NCI-H524 (cell line): ENCODE data around the gene SAMD11.

Experiments
- DNase-seq, 2 experiments: peaks; one replicate each; lab custom pipeline; 2025; lab: John Stamatoyannopoulos, UW

SAMD11 gene

DNA sequence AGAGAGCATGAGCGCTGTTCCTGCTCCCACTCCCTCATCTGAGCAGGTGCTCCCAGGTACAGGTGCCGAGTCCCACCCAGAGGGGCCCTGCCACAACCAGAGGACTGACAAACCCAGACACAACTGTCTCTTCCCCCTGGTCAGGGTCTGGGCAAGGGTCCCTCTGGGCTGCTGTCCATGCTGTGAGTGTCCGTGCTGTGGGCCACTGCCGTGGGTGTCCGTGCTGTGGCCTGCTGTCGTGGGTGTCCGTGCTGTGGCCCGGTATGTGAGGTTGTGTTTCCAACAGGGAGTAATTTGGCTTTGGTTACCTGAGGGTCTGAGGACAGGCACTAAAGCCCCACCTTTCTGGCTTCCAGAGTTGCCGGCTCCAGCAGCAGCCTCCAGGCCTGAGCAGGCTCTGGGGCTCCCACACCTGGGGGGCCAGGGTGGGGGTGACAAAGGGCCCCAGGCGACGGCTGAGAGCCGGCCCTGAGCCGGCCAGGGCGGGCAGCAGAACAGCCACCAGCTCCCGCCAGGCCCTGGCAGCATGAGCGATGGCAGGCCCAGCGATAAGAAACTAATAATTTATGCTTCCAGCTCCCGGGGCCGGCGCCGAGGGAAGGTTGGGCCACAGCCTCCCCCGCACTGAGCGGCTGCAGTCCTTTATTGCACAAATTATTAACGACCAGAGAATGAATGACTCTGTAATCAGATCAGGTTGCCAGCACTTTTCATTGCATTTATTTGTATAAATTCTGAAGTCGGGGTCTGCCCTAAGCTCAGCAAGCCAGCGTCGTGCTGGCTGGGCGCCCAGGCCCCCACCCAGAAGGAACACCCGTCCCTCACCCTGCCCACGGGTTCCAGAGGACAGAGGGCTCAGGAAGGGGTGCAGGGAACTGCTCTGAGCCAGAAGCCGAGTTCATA lies 7.3 kb upstream of the SAMD11 start:
- no peak for DNase-seq

DNA sequence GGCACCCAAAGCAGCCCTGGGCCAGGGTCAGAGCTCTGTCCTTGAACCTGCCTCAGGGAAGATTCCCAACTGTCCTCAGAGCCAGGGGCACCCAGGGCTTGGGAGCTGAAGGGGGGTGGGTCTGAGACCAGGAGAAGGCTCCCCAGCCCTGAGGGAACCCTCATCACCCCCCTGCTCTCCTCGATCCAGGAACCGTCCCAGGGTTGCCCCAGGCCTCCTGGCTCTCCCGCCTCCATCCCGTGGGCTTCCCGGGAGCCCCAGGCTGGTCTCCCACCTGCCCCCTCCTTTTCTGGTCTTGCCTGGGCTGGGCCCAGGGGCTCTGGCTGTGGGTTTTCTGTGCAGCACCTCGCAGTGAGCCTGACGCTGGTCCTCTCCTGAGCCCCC lies 6.7 kb upstream of the SAMD11 start:
- no peak for DNase-seq

DNA sequence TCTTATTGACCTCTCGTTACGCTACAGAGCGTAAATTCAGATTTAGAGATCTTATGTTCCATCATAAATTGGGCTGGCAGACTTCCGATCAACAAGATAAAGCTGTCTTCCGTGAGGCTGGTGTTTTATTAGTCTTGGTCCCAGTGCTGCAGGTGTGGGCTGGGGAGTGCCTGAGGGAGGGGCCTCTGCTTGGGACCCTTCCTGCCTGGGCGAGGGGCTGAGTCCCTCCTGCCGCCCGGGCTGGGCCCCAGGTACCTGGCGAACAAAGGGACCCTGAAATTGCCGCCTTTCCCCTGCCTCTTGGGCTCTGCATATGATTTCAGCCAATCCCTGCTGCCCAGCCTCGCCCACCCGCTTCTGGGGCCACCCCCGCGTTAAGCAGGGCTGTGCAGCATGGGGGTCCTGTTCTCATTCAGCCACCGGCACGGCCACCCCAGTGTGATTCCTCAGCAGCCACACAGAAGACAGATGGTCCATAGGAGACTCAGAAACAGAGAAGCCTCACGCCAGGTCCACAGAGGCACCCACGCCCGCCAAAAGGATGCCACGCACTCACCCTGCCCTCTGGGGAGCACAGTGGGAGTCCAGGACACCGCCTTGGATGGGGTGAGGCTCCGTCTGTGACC lies 6.1 kb upstream of the SAMD11 start:
- no peak for DNase-seq

DNA sequence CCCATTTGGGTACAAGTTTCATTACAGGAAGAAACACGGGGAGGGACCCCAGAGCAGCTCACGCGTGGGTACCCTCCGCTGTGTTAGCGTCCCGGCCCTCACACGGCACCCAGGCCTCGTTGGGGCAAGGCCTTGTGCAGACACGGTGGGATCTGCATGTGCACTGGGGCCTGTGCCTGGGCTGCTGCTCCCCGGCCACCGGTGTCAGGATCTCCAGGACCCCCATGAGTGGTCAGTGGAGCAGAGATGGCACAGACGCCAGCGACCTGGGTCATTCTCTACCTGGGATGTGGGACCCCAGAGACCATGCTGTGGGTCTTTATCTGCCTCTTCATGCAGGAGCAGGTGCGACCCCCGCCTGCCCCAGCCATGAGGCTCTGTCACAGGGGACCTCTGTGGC lies 5.4 kb upstream of the SAMD11 start:
- DNase-seq, result no peak

DNA sequence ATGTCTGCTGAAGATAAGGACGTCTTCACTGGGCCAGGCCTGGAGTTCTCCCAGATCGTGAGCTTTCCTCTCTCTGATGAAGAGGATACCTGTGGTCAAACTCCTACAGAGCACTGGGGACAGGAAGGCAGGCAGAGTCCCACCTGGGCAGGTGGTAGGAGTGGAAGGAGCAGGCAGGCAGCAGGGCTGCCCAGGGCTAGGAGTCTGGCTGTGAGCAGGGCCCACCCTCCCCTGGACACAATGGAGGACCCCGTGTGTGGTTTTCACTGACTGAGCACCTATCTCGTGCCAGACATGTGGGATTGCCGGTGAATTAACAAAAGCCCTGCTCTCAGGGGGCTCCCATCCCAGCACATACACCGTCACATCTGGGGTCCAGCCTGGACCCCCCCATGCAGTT lies 4.9 kb upstream of the SAMD11 start:
- no peak for DNase-seq

DNA sequence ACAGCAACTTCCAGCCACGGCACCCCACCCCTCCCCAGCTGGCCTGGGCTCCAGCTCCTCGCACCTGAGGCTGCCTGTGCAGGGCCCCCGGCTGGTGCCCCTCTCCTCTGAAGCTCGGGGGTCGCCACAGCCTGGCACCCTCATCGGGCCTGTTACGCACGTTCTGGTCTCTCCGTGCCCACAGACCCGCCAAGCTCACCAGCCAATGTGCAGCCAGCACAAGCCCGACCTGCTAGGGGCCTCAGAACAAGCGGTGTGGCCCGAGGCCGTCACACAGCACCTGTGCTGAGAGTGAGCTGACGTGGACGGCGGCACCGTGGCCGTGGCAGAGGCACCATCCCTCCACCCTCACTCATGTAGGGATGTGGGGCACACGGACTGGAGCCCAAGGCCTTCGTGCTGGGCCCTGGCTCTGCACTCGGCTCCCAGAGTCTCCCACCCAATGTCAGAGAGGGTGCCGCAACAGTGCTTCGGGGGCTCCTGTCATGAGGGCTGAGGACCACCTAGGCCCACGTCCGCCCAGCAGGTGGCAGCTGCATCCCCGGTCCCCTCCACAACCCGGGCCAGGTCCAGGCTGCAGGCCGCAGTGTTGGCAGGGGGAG lies 4.4 kb upstream of the SAMD11 start:
- no peak for DNase-seq

DNA sequence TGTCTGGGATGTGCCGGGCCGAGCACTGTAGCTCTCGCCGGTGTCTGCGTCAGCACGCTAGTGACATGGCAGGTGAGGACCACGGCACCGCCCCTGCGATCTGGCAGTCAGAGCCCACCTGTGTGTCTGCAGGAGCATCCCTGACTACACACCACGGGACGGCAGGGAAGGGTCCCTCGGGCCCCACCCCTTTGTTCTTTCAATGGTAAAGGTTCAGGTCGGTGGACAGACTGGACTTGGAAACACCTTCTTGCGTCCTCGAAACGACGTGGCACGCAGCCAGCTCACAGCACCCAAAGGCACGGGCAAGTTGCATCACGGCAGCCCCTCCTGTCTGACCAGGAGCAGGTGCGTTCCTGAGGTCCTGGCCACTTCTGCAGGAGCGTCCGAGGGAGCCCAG lies 3.7 kb upstream of the SAMD11 start:
- DNase-seq, result no peak

DNA sequence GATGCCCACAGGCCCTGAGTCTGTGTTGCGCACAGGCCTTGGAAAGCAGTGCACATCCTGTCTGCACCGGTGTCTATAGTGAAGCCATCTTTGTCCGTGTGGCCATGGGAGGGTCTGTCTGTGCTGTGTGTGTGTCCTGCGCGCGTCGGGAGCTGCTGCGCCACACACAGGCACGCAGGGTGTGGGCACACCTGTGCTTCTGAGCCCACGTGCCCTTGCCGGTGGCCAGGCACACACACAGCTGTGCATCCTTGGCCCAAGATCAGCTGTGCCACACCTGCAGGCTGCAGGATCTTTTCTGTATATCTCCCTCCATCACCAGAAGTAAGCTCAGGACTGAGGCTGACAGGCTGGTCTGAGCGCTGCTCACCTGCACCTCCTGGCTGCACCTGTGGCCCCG lies 3.2 kb upstream of the SAMD11 start:
- no peak for DNase-seq

DNA sequence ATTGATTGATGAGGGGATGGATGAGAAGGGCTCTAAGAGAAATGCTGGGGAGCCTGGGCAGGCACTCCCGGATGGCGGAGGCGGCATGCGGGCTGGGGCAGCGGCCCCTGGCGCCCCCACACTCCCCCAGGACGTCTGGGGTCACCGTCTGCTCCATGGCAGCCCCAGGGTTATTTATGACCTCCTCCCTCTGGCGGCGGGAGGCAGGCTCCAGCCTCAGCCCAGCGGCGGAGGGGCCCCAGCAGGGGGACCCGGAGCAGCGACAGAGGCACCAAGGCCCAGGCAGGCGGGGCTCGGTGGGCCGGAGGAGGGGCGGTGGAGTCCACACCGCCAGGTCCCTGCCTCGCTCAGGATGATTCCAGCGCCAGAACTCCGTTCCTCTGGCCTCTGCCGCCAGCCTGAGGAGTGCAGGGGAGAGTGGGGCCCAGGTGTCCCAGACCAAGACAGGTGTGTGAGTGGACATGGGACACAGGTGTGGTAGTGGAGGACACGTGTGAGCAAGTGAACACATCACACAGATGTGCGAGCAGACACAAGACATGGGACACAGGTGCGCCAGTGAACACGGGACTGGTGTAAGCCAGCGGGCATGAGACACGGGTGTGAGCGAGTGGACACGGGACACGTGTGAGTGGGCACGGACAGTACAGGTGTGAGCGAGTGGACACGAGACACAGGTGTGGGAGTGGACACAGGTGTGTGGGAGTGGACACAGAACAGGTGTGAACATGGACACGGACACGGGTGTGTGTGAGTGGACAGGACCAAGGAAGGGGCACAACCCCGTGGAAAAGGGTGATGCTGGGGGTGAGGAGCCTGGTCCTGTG lies 2.5 kb upstream of the SAMD11 start:
- DNase-seq, result peak; percentile 36 to 68

DNA sequence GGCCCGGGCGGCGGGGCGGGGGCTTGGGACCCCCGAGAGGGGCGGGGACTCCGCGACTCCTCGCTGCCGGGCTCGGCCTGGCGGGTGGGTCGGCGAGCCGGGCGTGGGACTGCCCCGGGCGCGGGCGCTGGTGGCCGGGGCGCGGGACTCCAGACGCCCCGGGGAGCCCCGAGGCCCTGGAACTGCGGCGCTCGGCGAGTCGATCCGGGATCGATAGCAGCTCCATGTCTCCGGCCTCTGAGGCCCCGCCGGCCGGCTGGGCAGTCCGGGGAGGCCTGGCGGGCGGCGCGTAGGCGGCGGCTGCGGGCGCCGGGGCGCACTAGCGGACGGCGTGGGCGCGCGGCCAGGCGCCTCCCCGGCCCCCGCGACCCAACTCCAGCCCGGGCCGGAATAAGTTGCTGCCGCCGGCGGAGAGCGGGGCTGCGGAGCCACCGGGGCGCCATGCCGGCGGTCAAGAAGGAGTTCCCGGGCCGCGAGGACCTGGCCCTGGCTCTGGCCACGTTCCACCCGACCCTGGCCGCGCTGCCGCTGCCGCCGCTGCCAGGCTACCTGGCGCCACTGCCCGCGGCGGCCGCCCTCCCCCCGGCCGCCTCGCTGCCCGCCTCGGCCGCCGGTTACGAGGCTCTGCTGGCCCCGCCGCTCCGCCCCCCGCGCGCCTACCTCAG lies 400 bp downstream of the SAMD11 start:
- no peak for DNase-seq

DNA sequence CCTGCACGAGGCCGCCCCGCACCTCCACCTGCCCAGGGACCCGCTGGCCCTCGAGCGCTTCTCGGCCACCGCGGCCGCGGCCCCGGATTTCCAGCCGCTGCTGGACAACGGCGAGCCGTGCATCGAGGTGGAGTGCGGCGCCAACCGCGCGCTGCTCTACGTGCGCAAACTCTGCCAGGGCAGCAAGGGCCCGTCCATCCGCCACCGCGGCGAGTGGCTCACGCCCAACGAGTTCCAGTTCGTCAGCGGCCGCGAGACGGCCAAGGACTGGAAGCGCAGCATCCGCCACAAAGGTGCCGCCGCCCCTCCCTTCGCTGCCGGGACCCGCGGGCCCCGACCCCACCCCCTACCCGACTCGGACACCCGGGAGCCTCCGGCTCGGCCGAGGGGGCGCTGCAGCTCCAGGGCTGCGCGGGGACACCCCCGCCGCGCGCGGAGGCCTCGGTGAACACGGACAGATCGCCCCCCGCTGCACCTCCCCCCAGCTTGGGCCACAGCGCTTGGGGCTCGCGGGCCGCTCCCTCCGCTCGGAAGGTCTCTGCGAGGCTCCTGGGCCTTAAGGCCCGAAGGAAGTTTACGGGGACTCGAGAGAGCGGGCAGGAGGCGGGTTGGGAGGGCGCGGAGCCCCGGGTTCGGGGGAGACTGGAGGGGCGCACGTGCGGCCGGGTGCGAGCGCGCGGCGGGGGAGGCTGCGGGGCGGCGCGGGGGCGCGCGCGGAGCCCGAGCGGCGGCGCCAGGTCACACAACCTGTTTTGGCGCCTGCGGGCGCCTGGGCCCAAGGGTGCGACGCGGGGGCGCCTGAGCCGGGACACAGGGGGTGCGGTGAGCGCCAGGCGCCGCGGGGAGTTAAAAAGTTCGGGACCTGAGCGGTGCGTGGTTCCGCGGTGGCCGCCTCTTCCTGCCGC lies 1.2 kb downstream of the SAMD11 start:
- peak in 1 of 2 experiments; percentile 37 for DNase-seq

DNA sequence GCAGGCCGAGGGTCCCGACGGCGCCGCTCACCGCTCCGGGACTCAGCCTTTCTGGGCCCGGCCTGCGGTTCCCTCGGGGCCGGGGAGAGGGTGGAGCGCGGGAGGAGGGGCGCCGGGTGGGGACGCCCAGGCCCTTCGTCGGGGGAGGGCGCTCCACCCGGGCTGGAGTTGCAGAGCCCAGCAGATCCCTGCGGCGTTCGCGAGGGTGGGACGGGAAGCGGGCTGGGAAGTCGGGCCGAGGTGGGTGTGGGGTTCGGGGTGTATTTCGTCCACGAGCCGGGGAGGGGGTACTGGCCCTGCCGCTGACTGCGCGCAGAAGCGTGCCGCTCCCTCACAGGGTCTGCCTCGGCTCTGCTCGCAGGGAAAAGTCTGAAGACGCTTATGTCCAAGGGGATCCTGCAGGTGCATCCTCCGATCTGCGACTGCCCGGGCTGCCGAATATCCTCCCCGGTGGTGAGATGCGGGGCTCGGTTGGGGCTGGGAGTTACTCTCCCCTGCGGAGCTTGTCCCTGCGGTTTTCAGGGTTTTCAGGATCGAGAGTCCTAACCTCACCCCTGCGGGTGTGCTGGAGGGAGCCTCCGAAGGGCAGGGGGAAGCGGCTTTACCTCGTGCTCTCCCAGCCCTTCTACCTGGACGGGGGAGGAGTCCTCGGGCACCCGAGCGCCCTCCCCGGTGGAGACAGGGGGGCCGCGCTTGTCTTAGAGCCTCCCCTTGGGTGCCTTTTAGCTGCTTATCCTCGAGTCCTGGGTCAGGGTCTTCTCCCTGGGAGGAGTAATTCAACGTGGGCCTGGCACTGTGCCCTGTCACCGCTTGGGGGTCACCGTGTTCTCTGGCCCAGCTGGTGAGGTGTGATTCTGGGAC lies 2.1 kb downstream of the SAMD11 start:
- peak in 1 of 2 experiments; percentile 31 for DNase-seq

DNA sequence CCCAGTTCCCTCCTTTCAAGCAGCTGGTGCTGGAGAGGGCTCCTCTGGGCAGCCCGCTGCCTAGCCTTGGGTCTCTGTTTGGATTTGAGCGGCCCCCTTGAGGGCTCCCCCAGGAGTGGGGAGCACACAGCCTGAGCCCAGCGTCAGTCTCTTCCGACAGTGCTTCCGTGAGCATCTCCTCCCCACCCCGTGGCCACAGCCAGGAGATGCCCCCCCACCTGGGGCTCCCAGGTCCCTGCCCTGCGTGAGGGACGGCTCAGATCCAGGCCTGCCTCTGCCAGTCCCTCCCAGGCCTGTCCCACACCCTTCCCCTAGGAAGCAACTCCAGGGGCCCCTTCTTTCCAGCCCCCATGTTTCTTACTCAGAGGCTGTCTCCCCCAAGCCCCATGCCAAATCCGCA lies 3.5 kb downstream of the SAMD11 start:
- no peak for DNase-seq

DNA sequence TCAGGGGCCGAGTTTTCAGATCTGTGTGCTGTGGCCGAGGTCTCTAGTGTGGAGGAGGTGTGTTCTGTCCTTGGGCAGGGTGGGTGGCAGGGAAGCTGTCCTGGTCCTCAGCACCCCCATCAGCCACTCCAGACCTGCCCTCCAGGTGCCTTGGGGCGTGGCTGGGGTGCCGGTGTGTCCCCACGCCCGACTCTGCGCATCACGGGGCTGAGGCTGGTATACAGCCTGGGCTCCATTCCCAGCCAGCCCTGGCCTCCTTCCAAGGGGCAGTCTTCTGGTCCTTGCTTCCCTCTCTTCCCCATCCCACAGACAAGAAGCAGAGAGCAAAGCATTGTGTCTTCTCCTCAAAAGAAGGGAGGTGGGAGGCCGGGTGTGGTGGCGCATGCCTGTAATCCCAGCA lies 4.0 kb downstream of the SAMD11 start:
- DNase-seq, result no peak

DNA sequence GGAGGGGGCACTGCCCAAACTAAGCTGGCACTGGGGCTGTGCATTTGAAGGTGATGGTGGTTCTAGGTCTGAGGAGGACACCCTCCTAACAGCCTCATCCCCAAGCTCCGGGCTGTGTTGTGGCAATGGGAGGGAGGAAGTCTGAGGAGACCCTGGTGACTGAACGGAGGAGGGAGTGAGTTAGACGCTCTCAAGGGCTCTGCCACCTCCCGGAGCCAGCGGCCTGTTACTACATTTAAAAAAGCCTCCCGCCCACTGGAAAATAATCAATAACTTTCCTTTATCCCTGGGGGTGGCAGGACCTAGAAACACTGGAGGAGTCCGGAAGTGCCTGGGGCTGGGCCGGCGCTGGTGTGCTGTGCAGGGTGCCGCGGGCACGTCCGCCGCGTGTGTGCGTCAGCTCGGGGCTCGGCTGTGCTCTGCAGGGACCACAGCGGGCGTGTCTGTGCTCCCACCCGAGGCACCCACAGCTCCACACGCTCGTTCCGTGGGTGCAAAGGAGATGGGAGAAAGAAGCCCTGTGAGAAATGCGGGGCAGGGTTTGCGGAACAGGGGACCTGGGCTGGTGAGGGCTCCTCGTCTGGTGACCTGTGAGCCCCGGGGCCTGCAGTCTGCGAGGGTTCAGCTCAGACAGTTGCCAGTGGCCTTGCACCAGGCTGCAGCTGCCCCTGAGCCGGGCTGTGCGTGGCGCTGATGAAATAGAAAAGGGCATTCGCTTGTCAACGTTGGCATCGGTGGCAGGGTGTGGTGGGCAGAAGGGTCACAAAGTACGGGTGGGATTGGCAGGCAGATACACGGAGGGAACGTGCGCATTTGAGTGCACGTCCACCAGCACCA lies 5.3 kb downstream of the SAMD11 start:
- no peak for DNase-seq

DNA sequence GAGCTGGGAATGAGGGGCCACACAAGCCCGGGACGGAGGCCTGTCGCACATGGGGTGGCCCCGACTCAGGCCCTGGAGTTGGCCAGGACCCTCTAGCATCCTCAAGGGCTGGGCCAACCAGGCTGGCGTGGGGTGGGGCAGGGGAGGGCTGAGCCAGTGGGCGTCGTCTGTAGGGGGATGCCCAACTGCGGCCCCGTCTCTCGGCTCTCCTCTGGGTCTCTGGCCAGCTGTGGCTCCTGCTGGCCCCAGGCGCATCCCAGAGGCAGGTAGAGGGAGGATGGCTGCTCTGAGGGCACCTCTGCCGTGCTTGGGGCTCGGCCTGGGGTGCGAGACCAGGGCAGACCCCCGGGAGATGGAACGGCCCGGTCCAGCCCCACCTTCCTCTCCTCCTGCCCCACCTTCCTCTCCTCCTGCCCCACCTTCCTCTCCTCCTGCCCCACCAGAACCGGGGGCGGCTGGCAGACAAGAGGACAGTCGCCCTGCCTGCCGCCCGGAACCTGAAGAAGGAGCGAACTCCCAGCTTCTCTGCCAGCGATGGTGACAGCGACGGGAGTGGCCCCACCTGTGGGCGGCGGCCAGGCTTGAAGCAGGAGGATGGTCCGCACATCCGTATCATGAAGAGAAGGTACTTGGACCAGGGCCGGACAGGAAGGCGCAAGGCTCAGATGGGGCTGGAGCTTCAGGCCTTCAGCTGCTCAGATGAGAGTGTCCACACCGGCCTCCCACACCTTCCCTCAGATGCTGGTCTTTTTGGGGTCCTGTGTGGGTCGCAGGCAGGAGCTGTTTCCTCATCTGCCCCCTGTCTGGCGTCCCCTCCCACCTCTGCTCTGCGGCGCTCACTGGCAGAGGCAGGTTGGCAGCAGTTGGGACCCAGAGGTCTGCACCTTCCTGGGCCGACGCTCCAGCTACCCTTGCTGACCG lies 6.2 kb downstream of the SAMD11 start:
- no peak for DNase-seq

DNA sequence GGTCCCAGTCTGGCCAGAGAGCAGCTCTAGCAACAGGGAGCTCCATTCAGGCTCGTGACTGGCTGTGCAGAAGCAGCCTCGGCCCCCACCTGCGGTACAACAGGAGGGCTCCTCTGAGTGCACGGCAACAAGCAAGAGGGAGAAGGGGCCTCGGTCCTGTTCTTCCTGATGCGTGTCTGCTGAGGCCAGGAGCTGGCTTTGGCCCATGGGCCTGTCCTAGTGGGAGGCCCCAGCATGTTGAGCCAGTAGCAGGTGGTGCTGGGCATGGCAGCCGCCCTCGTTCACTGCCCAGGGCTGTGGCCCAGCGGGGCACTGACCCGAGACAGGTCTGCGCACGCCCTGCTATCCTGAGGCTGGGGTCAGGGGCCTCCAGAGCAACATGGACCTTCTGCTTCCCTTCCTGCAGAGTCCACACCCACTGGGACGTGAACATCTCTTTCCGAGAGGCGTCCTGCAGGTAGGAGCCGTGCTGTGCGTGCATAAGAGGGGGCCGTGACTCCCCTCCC lies 7.0 kb downstream of the SAMD11 start:
- no peak for DNase-seq
